ENCODE results near the gene OR2V1. TPM values are rescaled to one million over a fixed set of nuclear protein-coding genes. Genes with fewer than 3 reads are reported as not detected.

Gene OR2V1
- total RNA-seq, 1 donor from 2014 or later: not detected

- TF ChIP-seq EZH2phosphoT487 (IDR thresholded peaks at IDR 0.05) (no peak), EZH2 (IDR thresholded peaks at IDR 0.05) (no peak), CTCF (IDR thresholded peaks at IDR 0.05) (no peak)
- H3K27me3 ChIP-seq: peaks cover 21% of the 10 kb centered on the region
- Mint-ChIP-seq H3K4me1 (no peaks in the 10 kb centered on the region), H3K27ac (no peak overlapping the region), H3K4me3 (no peak overlapping the region), H3K9me3 (peaks cover 10% of the 10 kb centered on the region), H3K27me3 (ENCODE audit: insufficient read depth, low read depth) (peaks cover 7% of the 10 kb centered on the region), H3K36me3 (no peaks in the 10 kb centered on the region)
- H2AFZ ChIP-seq (replicated peaks): no peak overlapping the region
- no peak overlapping the region for H3K9ac ChIP-seq
- H3K27ac ChIP-seq: no peak overlapping the region
- no peaks in the 10 kb centered on the region for H3K36me3 ChIP-seq
- H3K4me3 ChIP-seq: no peak overlapping the region
- H3F3A ChIP-seq (ENCODE audit: low read depth): no peaks in the 10 kb centered on the region
- H3K9me3 ChIP-seq (ENCODE audit: low read depth): no peaks in the 10 kb centered on the region
- no peaks in the 10 kb centered on the region for H3K79me2 ChIP-seq (ENCODE audit: low read depth)
- H3K4me1 ChIP-seq: no peaks in the 10 kb centered on the region
- H4K20me1 ChIP-seq (ENCODE audit: low read depth): no peaks in the 10 kb centered on the region
- DNase-seq (ENCODE audit: low spot score): no peak
- H3K4me2 ChIP-seq: no peak overlapping the region
Observed at GRCh38 chr5:181145133-181145532, 14.2 kb upstream of the OR2V1 start.

GRCh38 chr5:181142054-181142453, 11.1 kb upstream of the OR2V1 start:
- Mint-ChIP-seq H3K4me3 (no peak overlapping the region), H3K9me3 (peaks cover 17% of the 10 kb centered on the region), H3K27me3 (ENCODE audit: insufficient read depth, low read depth) (peaks cover 8% of the 10 kb centered on the region), H3K27ac (no peak overlapping the region), H3K36me3 (no peaks in the 10 kb centered on the region), H3K4me1 (no peaks in the 10 kb centered on the region)
- Histone ChIP-seq H3K4me2 (no peak overlapping the region), H3K36me3 (no peaks in the 10 kb centered on the region), H3K9me3 (ENCODE audit: low read depth) (no peaks in the 10 kb centered on the region), H3K79me2 (ENCODE audit: low read depth) (no peaks in the 10 kb centered on the region), H3K9ac (no peak overlapping the region), H3K27ac (no peak overlapping the region), H4K20me1 (ENCODE audit: low read depth) (no peaks in the 10 kb centered on the region), H2AFZ (replicated peaks) (no peak overlapping the region), H3K27me3 (peaks cover 22% of the 10 kb centered on the region), H3K4me1 (no peaks in the 10 kb centered on the region), H3F3A (ENCODE audit: low read depth) (no peaks in the 10 kb centered on the region), H3K4me3 (no peak overlapping the region)
- no peak for DNase-seq (ENCODE audit: low spot score)
- no peak for TF ChIP-seq EZH2 (IDR thresholded peaks at IDR 0.05)
- no peak for TF ChIP-seq CTCF (IDR thresholded peaks at IDR 0.05)
- no peak for TF ChIP-seq EZH2phosphoT487 (IDR thresholded peaks at IDR 0.05)

- DNase-seq (ENCODE audit: low spot score): no peak
- Histone ChIP-seq H3K79me2 (ENCODE audit: low read depth) (no peaks in the 10 kb centered on the region), H3K4me3 (no peak overlapping the region), H3K36me3 (no peaks in the 10 kb centered on the region), H3K4me1 (no peaks in the 10 kb centered on the region), H3K27me3 (peaks cover 22% of the 10 kb centered on the region), H4K20me1 (ENCODE audit: low read depth) (no peaks in the 10 kb centered on the region), H2AFZ (replicated peaks) (no peak overlapping the region), H3K27ac (no peak overlapping the region), H3K9me3 (ENCODE audit: low read depth) (no peaks in the 10 kb centered on the region), H3K4me2 (no peak overlapping the region), H3K9ac (no peak overlapping the region), H3F3A (ENCODE audit: low read depth) (no peaks in the 10 kb centered on the region)
- Mint-ChIP-seq H3K4me1 (no peaks in the 10 kb centered on the region), H3K9me3 (peaks cover 15% of the 10 kb centered on the region), H3K27ac (no peak overlapping the region), H3K4me3 (no peak overlapping the region), H3K36me3 (no peaks in the 10 kb centered on the region), H3K27me3 (ENCODE audit: insufficient read depth, low read depth) (peaks cover 7% of the 10 kb centered on the region)
- no peak for TF ChIP-seq EZH2phosphoT487 (IDR thresholded peaks at IDR 0.05)
- TF ChIP-seq EZH2 (IDR thresholded peaks at IDR 0.05): no peak
- no peak for TF ChIP-seq CTCF (IDR thresholded peaks at IDR 0.05)
Observed at GRCh38 chr5:181140766-181141165, 9.8 kb upstream of the OR2V1 start.
